Lower lobe of right lung (tissue), 2 donors: ENCODE data around the gene DAPK2. TPM values are rescaled to one million over a fixed set of nuclear protein-coding genes. Genes with fewer than 3 reads are reported as not detected.

Experiments used
- ATAC-seq, 2 donors: fragments of 200-7000 bp; cut with Tn5 transposase; one replicate each; pipeline ENCODE4 v1.9.1; 2020 to 2022; ENCODE audit warnings: mild to moderate bottlenecking in 2 of 2, moderate library complexity in 2 of 2
- DNase-seq: peaks from one replicate; pipeline ENCODE4 v3.0.0-alpha.2; 2020
- H3K27ac ChIP-seq: fragments of 200-600 bp; one replicate; pipeline ENCODE4 v1.8.0; 2022
- H3K27me3 ChIP-seq: fragments of 200-600 bp; one replicate; pipeline ENCODE4 v1.8.0; 2022; ENCODE audit warnings: low read depth
- H3K36me3 ChIP-seq: fragments of 200-600 bp; one replicate; pipeline ENCODE4 v1.8.0; 2022; ENCODE audit warnings: mild to moderate bottlenecking
- H3K4me1 ChIP-seq: fragments of 200-600 bp; one replicate; pipeline ENCODE4 v1.8.0; 2022
- H3K4me3 ChIP-seq: fragments of 200-600 bp; one replicate; pipeline ENCODE4 v1.8.0; 2022; ENCODE audit warnings: mild to moderate bottlenecking
- H3K9me3 ChIP-seq: fragments of 200-600 bp; one replicate; pipeline ENCODE4 v1.8.0; 2022
- intact Hi-C: fragments of 100-400 bp; cut with DNase I; formaldehyde crosslinking; loops from one replicate; pipeline ENCODE4 v1.11.0; 2022
- total RNA-seq: library from RNA; stranded (reverse); fragmentation: NEBNext Ultra II Directional; extraction: Animal tissue kit (Norgen Biotek cat#: 25700); gene quantifications from one replicate; pipeline ENCODE4 v1.2.1, GENCODE V29; 2021
- TF ChIP-seq, protein P1 (sequence below): fragments of 200-600 bp; IDR thresholded peaks from one replicate; pipeline ENCODE4 v1.8.0; 2022; ENCODE audit warnings: antibody characterized with exemption, mild to moderate bottlenecking
- donor health status: DM: no; HTN: yes; CAD: no; lungs with severe emphysema.

DAPK2 gene
- total RNA-seq, 1 donor from 2014 or later, result 56.8 TPM

DNA sequence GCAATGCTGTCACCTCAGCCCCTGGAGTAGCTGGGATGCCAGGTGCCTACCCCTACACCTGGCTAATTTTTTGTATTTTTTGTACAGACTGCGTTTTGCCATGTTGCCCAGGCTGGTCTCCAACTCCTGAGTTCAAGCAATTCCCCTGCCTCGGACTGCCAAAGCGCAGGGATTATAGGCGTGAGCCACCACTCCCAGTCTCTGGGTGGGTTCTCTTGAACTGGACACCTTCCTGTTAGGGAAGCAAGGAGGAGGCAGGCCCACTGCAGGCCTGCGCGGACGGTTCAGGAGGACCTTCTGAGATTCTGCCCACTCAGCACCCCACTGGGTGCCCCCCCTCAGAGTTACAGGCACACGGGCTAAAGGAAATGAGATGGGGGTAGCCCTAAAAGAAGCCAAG lies 138.8 kb downstream of the DAPK2 start:
- peaks cover 14% of the 10 kb centered on the region for H3K36me3 ChIP-seq
- no peaks in the 10 kb centered on the region for H3K9me3 ChIP-seq
- ATAC-seq (no peak), DNase-seq (no peak)
- TF ChIP-seq, protein P1, sequence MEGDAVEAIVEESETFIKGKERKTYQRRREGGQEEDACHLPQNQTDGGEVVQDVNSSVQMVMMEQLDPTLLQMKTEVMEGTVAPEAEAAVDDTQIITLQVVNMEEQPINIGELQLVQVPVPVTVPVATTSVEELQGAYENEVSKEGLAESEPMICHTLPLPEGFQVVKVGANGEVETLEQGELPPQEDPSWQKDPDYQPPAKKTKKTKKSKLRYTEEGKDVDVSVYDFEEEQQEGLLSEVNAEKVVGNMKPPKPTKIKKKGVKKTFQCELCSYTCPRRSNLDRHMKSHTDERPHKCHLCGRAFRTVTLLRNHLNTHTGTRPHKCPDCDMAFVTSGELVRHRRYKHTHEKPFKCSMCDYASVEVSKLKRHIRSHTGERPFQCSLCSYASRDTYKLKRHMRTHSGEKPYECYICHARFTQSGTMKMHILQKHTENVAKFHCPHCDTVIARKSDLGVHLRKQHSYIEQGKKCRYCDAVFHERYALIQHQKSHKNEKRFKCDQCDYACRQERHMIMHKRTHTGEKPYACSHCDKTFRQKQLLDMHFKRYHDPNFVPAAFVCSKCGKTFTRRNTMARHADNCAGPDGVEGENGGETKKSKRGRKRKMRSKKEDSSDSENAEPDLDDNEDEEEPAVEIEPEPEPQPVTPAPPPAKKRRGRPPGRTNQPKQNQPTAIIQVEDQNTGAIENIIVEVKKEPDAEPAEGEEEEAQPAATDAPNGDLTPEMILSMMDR, result no peak
- H3K27ac ChIP-seq, result no peak overlapping the region
- no peak overlapping the region for H3K4me3 ChIP-seq
- H3K4me1 ChIP-seq, result peaks cover 29% of the 10 kb centered on the region
- intact Hi-C loops, result no loop called here
- no peaks in the 10 kb centered on the region for H3K27me3 ChIP-seq

GRCh38 chr15:63906266-63906584 lies 140.1 kb downstream of the DAPK2 start:
- H3K4me3 ChIP-seq, result no peak overlapping the region
- ATAC-seq, result peak in 1 of 2 donors; percentile 4
- intact Hi-C loops, result no loop called here
- H3K36me3 ChIP-seq, result peaks cover 14% of the 10 kb centered on the region
- TF ChIP-seq, protein P1, result no peak
- no peaks in the 10 kb centered on the region for H3K27me3 ChIP-seq
- no peaks in the 10 kb centered on the region for H3K9me3 ChIP-seq
- DNase-seq, result no peak
- H3K4me1 ChIP-seq, result peaks cover 29% of the 10 kb centered on the region
- peak overlapping the region; percentile 27 for H3K27ac ChIP-seq

DNA sequence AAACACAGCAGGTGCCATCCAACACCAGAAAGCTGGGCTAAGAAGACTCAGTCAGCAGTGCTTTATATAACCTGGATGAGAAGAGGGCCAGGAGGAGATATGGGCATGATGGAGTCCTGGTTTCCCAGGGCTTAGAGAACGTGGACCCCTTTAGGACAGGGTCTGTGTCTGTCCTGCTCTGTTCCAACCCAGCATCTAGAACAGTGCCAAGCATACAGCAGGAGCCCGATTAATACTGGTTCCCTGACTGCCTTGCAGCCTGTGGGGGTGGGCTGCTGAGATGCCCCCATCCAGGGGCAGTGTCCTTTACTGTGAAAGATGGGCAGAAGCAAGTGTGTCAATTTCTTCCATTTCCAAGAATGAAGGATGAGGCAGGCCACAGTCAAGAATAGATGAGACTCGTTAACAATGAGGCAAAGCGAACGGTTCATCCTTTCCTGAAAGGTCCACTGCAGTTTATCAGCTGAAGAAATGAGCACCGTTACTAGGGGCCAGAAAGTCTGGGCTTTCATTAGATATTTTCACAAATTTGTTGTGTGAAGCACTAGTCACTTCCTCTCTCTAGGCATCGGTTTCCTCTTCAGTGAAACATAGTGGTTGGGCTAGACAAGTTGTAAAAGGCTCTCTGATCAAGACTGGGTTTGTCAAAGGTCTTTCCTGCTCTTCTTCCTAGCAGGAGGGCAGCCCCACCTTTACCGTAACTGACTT lies 140.6 kb downstream of the DAPK2 start:
- TF ChIP-seq, protein P1, result no peak
- Histone ChIP-seq H3K4me3 (no peak overlapping the region), H3K9me3 (no peaks in the 10 kb centered on the region), H3K27me3 (no peaks in the 10 kb centered on the region), H3K27ac (peak overlapping the region; percentile 36), H3K4me1 (peaks cover 29% of the 10 kb centered on the region), H3K36me3 (peaks cover 14% of the 10 kb centered on the region)
- peak; percentile 11 to 13 for ATAC-seq
- intact Hi-C loops, result no loop called here
- no peak for DNase-seq

DNA sequence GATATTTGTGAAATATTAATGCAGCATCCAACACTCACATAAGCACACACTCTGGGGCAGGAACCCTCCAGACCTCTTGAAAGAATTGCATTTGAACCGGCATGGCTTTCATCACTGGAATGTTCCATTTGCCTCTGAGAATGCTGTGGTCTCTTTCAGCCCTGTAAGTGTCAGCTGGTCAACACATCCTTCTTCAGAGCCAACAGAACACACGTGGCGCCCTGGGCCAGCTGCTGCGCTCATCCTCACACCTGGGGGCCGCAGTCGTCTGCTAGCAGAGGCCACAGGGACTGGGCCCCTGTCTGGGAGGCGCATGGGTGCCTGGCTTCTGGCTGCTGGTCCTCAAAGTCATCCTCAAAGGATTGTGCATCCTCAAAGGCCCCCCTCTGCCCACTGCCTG lies 141.2 kb downstream of the DAPK2 start:
- Histone ChIP-seq H3K27ac (no peak overlapping the region), H3K4me3 (no peak overlapping the region), H3K4me1 (peaks cover 28% of the 10 kb centered on the region), H3K27me3 (no peaks in the 10 kb centered on the region), H3K9me3 (no peaks in the 10 kb centered on the region), H3K36me3 (peaks cover 14% of the 10 kb centered on the region)
- intact Hi-C loops, result no loop called here
- no peak for DNase-seq
- ATAC-seq, result no peak
- TF ChIP-seq, protein P1, result no peak

GRCh38 chr15:63904042-63904441 lies 142.2 kb downstream of the DAPK2 start:
- TF ChIP-seq, protein P1, result no peak
- Histone ChIP-seq H3K27me3 (no peaks in the 10 kb centered on the region), H3K4me1 (peaks cover 25% of the 10 kb centered on the region), H3K27ac (no peak overlapping the region), H3K9me3 (no peaks in the 10 kb centered on the region), H3K4me3 (no peak overlapping the region), H3K36me3 (peaks cover 14% of the 10 kb centered on the region)
- ATAC-seq (no peak), DNase-seq (no peak)
- intact Hi-C loops, result no loop called here
